Naive thymus-derived CD4-positive, alpha-beta T cell (primary cell): ENCODE measurements around the gene CAND2. TPM values are rescaled to one million over a fixed set of nuclear protein-coding genes. Genes with fewer than 3 reads are reported as not detected.
A peak's percentile ranks its signal among the peaks of the same experiment; 100 is the strongest.
"Not testable (repeated sequence)": the region's sequence is repeated elsewhere in the genome, so short reads cannot be mapped to it uniquely, and the experiment has no call there.

ENCODE experiments used
- ATAC-seq: fragments of 150-1000 bp; cut with Tn5 transposase; 2 replicates; pipeline ENCODE4 v1.10.0; 2021; ENCODE audit warnings: mild to moderate bottlenecking, moderate library complexity
- CTCF ChIA-PET: fragments of 350-600 bp; sonication (Branson Sonifier 250); formaldehyde crosslinking; loops from one replicate; lab custom pipeline; 2021; ENCODE audit warnings: antibody characterized with exemption; lab: Charles Lee
- POLR2A ChIA-PET: fragments of 350-600 bp; sonication (Branson Sonifier 250); formaldehyde crosslinking; loops from one replicate; lab custom pipeline; 2021; ENCODE audit warnings: antibody characterized with exemption, inconsistent platforms; lab: Charles Lee
- DNase-seq, 9 donors: peaks; one replicate each; pipeline versions ENCODE4 v3.0.0 to v3.0.0-alpha.2; 2020 to 2022; ENCODE audit warnings: mixed read lengths in 1 of 9
- H3K27ac ChIP-seq: one replicate; pipeline ENCODE4 v1.7.0; 2013; ENCODE audit warnings: mild to moderate bottlenecking, low read depth, low read length, moderate library complexity
- H3K27me3 ChIP-seq, 2 donors: one replicate each; pipeline ENCODE4 v1.7.0; 2013; ENCODE audit warnings: low read length in 2 of 2, mild to moderate bottlenecking in 2 of 2, moderate library complexity in 2 of 2; ENCODE audit not compliant: control insufficient read depth in 2 of 2, insufficient read depth in 2 of 2
- H3K36me3 ChIP-seq, 3 experiments: 1 replicate in 2 of 3; 2 replicates in 1 of 3; pipeline ENCODE4 v1.7.0; 2013; ENCODE audit warnings: low read length in 3 of 3, mild to moderate bottlenecking in 3 of 3, moderate library complexity in 1 of 3; ENCODE audit not compliant: insufficient read depth in 3 of 3, control insufficient read depth in 2 of 3
- H3K4me1 ChIP-seq, 2 donors: one replicate each; pipeline ENCODE4 v1.7.0; 2013; ENCODE audit warnings: low read length in 2 of 2, mild to moderate bottlenecking in 2 of 2, moderate library complexity in 1 of 2; ENCODE audit not compliant: control insufficient read depth in 2 of 2, insufficient read depth in 2 of 2
- H3K4me3 ChIP-seq: 2 replicates; pipeline ENCODE4 v1.7.0; 2013; ENCODE audit warnings: mild to moderate bottlenecking, low read length
- H3K9me3 ChIP-seq, 3 experiments: 1 replicate in 2 of 3; 2 replicates in 1 of 3; pipeline ENCODE4 v1.7.0; 2013; ENCODE audit warnings: low read length in 3 of 3; ENCODE audit not compliant: control insufficient read depth in 2 of 3
- H3K27ac Mint-ChIP-seq, 9 donors: one replicate each; pipeline ENCODE4 v1.8.0; 2020 to 2022; ENCODE audit warnings: mixed read lengths in 9 of 9, mild to moderate bottlenecking in 8 of 9, moderate library complexity in 5 of 9, inconsistent platforms in 2 of 9
- H3K27me3 Mint-ChIP-seq, 5 donors: one replicate each; pipeline ENCODE4 v1.8.0; 2021 to 2022; ENCODE audit warnings: mixed read lengths in 5 of 5, mild to moderate bottlenecking in 1 of 5
- H3K36me3 Mint-ChIP-seq, 5 donors: one replicate each; pipeline ENCODE4 v1.8.0; 2020 to 2022; ENCODE audit warnings: mixed read lengths in 5 of 5, mild to moderate bottlenecking in 3 of 5, inconsistent platforms in 1 of 5
- H3K4me1 Mint-ChIP-seq, 7 donors: one replicate each; pipeline ENCODE4 v1.8.0; 2020 to 2022; ENCODE audit warnings: mixed read lengths in 7 of 7, mild to moderate bottlenecking in 3 of 7, inconsistent platforms in 1 of 7
- H3K4me3 Mint-ChIP-seq, 10 donors: one replicate each; pipeline ENCODE4 v1.8.0; 2020 to 2022; ENCODE audit warnings: mild to moderate bottlenecking in 10 of 10, mixed read lengths in 10 of 10, moderate library complexity in 6 of 10, inconsistent platforms in 2 of 10
- H3K9me3 Mint-ChIP-seq, 11 donors: one replicate each; pipeline ENCODE4 v1.8.0; 2020 to 2022; ENCODE audit warnings: mixed read lengths in 11 of 11, mild to moderate bottlenecking in 4 of 11, inconsistent platforms in 1 of 11, moderate library complexity in 1 of 11
- intact Hi-C, 2 donors: fragments of 100-400 bp; cut with micrococcal nuclease; formaldehyde crosslinking; loops; one replicate each; pipeline ENCODE4 v1.15.1; 2023
- polyA plus RNA-seq, 2 donors: library from polyadenylated mRNA; unstranded; fragments of 300-500 nt; fragmentation: Illumina TruSeq; gene quantifications; one replicate each; pipeline ENCODE4 v1.2.3, GENCODE V29; 2021
- total RNA-seq, 6 experiments: library from RNA in 5 of 6; stranded (reverse) in 5 of 6; gene quantifications; 1 replicate in 5 of 6; 2 replicates in 1 of 6; pipeline ENCODE4 v1.2.3 and lab custom pipeline; 2021 to 2026

Gene CAND2
- total and polyA plus RNA-seq, 7 experiments from 2014 or later = 0.15 to 8.2 (median 4.3) TPM

GRCh38 chr3:12840148-12840547 is 43.7 kb downstream of the CAND2 start:
- peaks cover 11 to 52% (median 34%) of the 10 kb centered on the region in 3 experiments for H3K36me3 ChIP-seq

GRCh38 chr3:12840591-12841148 is 44.2 kb downstream of the CAND2 start:
- H3K36me3 Mint-ChIP-seq = peaks cover 0 to 36% (median 25%) of the 10 kb centered on the region in 5 donors
- intact Hi-C loops = loop anchor here (1.0 to 10.0 kb wide), 15 partner anchors 28 to 1592 kb away; partner anchors contain the start of genes RAF1 (in 2 of the 2), TSEN2 (in 2 of the 2), CAND2 (in 1 of the 2) and HDAC11 (in 1 of the 2)
- CTCF ChIA-PET = interaction anchor here (0.7 to 2.8 kb wide), 3 partner anchors 10 to 44 kb away, joined by 3 to 16 read pairs (median 10); partner anchors contain the start of gene CAND2
- Histone ChIP-seq H3K4me1 (peaks cover 16 to 28% of the 10 kb centered on the region in 2 donors), H3K36me3 (peaks cover 11 to 47% (median 28%) of the 10 kb centered on the region in 3 experiments), H3K27ac (peak overlapping the region; percentile 92), H3K4me3 (peak overlapping the region; percentile 90), H3K27me3 (no peaks in the 10 kb centered on the region), H3K9me3 (no peaks in the 10 kb centered on the region)
- peak overlapping the region; percentile 92 to 97 (median 96) for H3K4me3 Mint-ChIP-seq
- no peaks in the 10 kb centered on the region for H3K27me3 Mint-ChIP-seq
- peak overlapping the region; percentile 98 to 100 (median 100) for H3K27ac Mint-ChIP-seq
- DNase-seq (no peak), ATAC-seq (peak; percentile 40)
- H3K9me3 Mint-ChIP-seq = peaks cover 0 to 1% (median 0%) of the 10 kb centered on the region in 11 donors
- H3K4me1 Mint-ChIP-seq = peaks cover 31 to 54% (median 47%) of the 10 kb centered on the region in 7 donors
- POLR2A ChIA-PET = interaction anchor here (0.6 to 3.0 kb wide), 17 partner anchors 9 to 1811 kb away, joined by 3 to 30 read pairs (median 4); partner anchors contain the start of genes CAND2, CCDC174, HDAC11 and LSM3

More at GRCh38 chr3:12840148-12840547, 43.7 kb downstream of the CAND2 start:
- ATAC-seq, H3K27me3 ChIP-seq, DNase-seq, H3K9me3 Mint-ChIP-seq, H3K9me3 ChIP-seq, H3K27me3 Mint-ChIP-seq: not testable (repeated sequence)
- H3K36me3 Mint-ChIP-seq = peaks cover 0 to 36% (median 25%) of the 10 kb centered on the region in 5 donors
- peak overlapping the region; percentile 92 to 97 (median 96) for H3K4me3 Mint-ChIP-seq
- intact Hi-C loops = loop anchor here (2.0 to 10.0 kb wide), 3 partner anchors 43 to 1339 kb away; partner anchors contain the start of genes CAND2 (in 1 of the 2), LSM3 (in 1 of the 2) and XPC (in 1 of the 2)
- CTCF ChIA-PET = interaction anchor here (2.7 kb wide), 1 partner anchor 30 kb away, joined by 16 read pairs; no protein-coding TSS in a partner anchor
- peak overlapping the region; percentile 90 for H3K4me3 ChIP-seq
- POLR2A ChIA-PET = interaction anchor here (0.6 to 3.0 kb wide), 8 partner anchors 8 to 1812 kb away, joined by 3 to 30 read pairs (median 9); partner anchors contain the start of genes CAND2 and CCDC174
- peaks cover 31 to 54% (median 47%) of the 10 kb centered on the region in 7 donors for H3K4me1 Mint-ChIP-seq
- peaks cover 16 to 28% of the 10 kb centered on the region in 2 donors for H3K4me1 ChIP-seq
- peak overlapping the region; percentile 98 to 100 (median 100) for H3K27ac Mint-ChIP-seq
- H3K27ac ChIP-seq = peak overlapping the region; percentile 92

- Histone ChIP-seq H3K27me3 (no peaks in the 10 kb centered on the region), H3K4me1 (peaks cover 16 to 28% of the 10 kb centered on the region in 2 donors), H3K9me3 (no peaks in the 10 kb centered on the region), H3K4me3 (peak within 1 kb of the TSS; percentile 90), H3K36me3 (peaks cover 7 to 40% (median 26%) of the 10 kb centered on the region in 3 experiments), H3K27ac (peak within 1 kb of the TSS; percentile 92)
- H3K27ac Mint-ChIP-seq = peak within 1 kb of the TSS; percentile 98 to 100 (median 100)
- ChIA-PET POLR2A (interaction anchor here (0.6 to 3.0 kb wide), 26 partner anchors 9 to 1811 kb away, joined by 3 to 30 read pairs (median 4); partner anchors contain the start of genes CAND2, CCDC174, HDAC11 and LSM3), CTCF (interaction anchor here (0.7 to 2.8 kb wide), 10 partner anchors 10 to 135 kb away, joined by 3 to 16 read pairs (median 4); partner anchors contain the start of gene CAND2)
- peak; percentile 72 to 94 (median 92) for DNase-seq
- intact Hi-C loops = loop anchor here (1.0 to 10.0 kb wide), 15 partner anchors 27 to 1591 kb away; partner anchors contain the start of genes RAF1 (in 2 of the 2), TSEN2 (in 2 of the 2), CAND2 (in 1 of the 2) and HDAC11 (in 1 of the 2)
- peak; percentile 95 for ATAC-seq
- H3K9me3 Mint-ChIP-seq = peaks cover 0 to 1% (median 0%) of the 10 kb centered on the region in 11 donors
- no peaks in the 10 kb centered on the region for H3K27me3 Mint-ChIP-seq
- peaks cover 31 to 54% (median 47%) of the 10 kb centered on the region in 7 donors for H3K4me1 Mint-ChIP-seq
- H3K4me3 Mint-ChIP-seq = peak within 1 kb of the TSS; percentile 92 to 97 (median 96)
- H3K36me3 Mint-ChIP-seq = peaks cover 0 to 36% (median 25%) of the 10 kb centered on the region in 5 donors
Observed at GRCh38 chr3:12841149-12841969, 44.9 kb downstream of the CAND2 start, which contains the start of gene RPL32. Gene RPL32, minus strand, starts transcription at chr3:12841565. Its CDS starts 1,328 bp downstream, at chr3:12840237.

DNA sequence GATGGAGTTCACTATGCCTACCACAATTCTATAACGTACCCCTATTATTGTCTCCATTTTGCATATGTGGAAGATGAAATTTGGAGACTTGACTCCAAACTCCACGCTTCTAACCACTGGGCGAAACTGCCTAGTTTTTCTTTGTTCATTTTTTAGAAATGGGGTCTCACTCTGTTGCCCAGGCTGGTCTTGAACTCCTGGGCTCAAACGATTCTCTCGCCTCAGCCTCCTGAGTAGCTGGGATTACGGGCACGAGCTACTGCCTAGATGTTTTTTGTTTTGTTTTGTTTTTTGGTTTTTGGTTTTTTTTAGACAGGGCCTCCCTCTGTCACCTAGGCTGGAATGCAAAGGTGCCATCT is 45.5 kb downstream of the CAND2 start:
- ATAC-seq = no peak
- Histone ChIP-seq H3K4me1 (peaks cover 16 to 27% of the 10 kb centered on the region in 2 donors), H3K4me3 (peak overlapping the region; percentile 90), H3K9me3 (no peaks in the 10 kb centered on the region), H3K36me3 (peaks cover 2 to 34% (median 20%) of the 10 kb centered on the region in 3 experiments), H3K27me3 (no peaks in the 10 kb centered on the region), H3K27ac (peak overlapping the region; percentile 92)
- Mint-ChIP-seq H3K27me3 (no peaks in the 10 kb centered on the region), H3K4me3 (peak overlapping the region; percentile 92 to 97 (median 96)), H3K27ac (peak overlapping the region; percentile 98 to 100 (median 100)), H3K9me3 (peaks cover 0 to 1% (median 0%) of the 10 kb centered on the region in 11 donors), H3K36me3 (peaks cover 0 to 34% (median 21%) of the 10 kb centered on the region in 5 donors), H3K4me1 (peaks cover 27 to 52% (median 43%) of the 10 kb centered on the region in 7 donors)
- intact Hi-C loops = loop anchor here (1.0 to 10.0 kb wide), 15 partner anchors 26 to 1590 kb away; partner anchors contain the start of genes RAF1 (in 2 of the 2), TSEN2 (in 2 of the 2), CAND2 (in 1 of the 2) and HDAC11 (in 1 of the 2)
- ChIA-PET CTCF (interaction anchor here (0.6 to 2.8 kb wide), 10 partner anchors 10 to 136 kb away, joined by 3 to 16 read pairs (median 4); partner anchors contain the start of gene CAND2), POLR2A (interaction anchor here (0.6 to 3.0 kb wide), 18 partner anchors 10 to 1810 kb away, joined by 3 to 30 read pairs (median 4); partner anchors contain the start of genes CAND2, CCDC174, HDAC11 and RAF1)
- DNase-seq = no peak

DNA sequence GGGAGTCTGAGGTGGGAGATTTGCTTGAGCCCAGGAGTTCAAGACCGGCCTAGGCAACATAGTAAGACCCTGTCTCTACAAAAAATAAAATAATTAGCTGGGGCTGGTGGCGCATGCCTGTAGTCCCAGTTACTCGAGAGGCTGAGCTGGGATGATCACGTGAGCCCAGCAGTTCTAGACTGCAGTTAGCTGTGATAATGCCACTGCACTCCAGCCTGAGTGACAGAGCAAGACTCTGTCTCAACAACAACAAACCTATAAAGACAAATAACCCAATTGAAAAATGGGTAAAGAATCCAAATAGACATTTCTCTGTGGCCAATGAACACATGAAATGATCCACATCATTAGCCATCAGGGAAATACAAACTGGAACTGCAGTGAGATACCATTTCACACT is 46.0 kb downstream of the CAND2 start:
- intact Hi-C loops = loop anchor here in 1 of 2 donors (10.0 kb wide), 1 partner anchor 612 kb away; no protein-coding TSS in a partner anchor
- H3K36me3 ChIP-seq = peaks cover 0 to 29% (median 15%) of the 10 kb centered on the region in 3 experiments
- no peak overlapping the region for H3K4me3 ChIP-seq
- H3K27me3 ChIP-seq = no peaks in the 10 kb centered on the region
- peaks cover 16 to 22% of the 10 kb centered on the region in 2 donors for H3K4me1 ChIP-seq
- Mint-ChIP-seq H3K4me3 (peak overlapping the region in 2 of 10 donors; percentile 25 to 96), H3K27ac (peak overlapping the region in 7 of 9 donors; percentile 11 to 100 (median 99)), H3K4me1 (peaks cover 22 to 48% (median 38%) of the 10 kb centered on the region in 7 donors), H3K27me3 (no peaks in the 10 kb centered on the region), H3K9me3 (peaks cover 0 to 1% (median 0%) of the 10 kb centered on the region in 11 donors), H3K36me3 (peaks cover 0 to 29% (median 16%) of the 10 kb centered on the region in 5 donors)
- no peak for ATAC-seq
- ChIA-PET POLR2A (interaction anchor here (0.5 to 3.0 kb wide), 9 partner anchors 16 to 637 kb away, joined by 3 to 30 read pairs (median 5); partner anchors contain the start of genes CAND2 and HDAC11), CTCF (interaction anchor here (0.6 to 2.8 kb wide), 10 partner anchors 9 to 137 kb away, joined by 3 to 16 read pairs (median 4); partner anchors contain the start of gene CAND2)
- no peak for DNase-seq
- peak overlapping the region; percentile 92 for H3K27ac ChIP-seq
- H3K9me3 ChIP-seq = no peaks in the 10 kb centered on the region
